ENCODE results near the gene LONRF2. TPM values are rescaled to one million over a fixed set of nuclear protein-coding genes. Genes with fewer than 3 reads are reported as not detected.

LONRF2 gene
- total RNA-seq, 1 experiment from 2014 or later: 2.7 TPM

- H3K14ac ChIP-seq (ENCODE audit: insufficient read depth, low read length): no peak overlapping the region
- WGBS (ENCODE audit: extremely low coverage, insufficient read length, low lambda C conversion rate): no CpG with 5 or more reads among the region's 11 CpGs
- no peaks in the 10 kb centered on the region for H3K9me3 Mint-ChIP-seq
- no peak overlapping the region for H3K27ac ChIP-seq (ENCODE audit: insufficient read length, low read depth, low read length)
- no peak overlapping the region for H3K9ac ChIP-seq (ENCODE audit: extremely low read depth, insufficient read length, low read length)
- no peak overlapping the region for H2BK15ac ChIP-seq (ENCODE audit: low read depth, low read length)
- H4K20me1 ChIP-seq (ENCODE audit: control insufficient read depth, insufficient read depth, insufficient read length): no peaks in the 10 kb centered on the region
- no peaks in the 10 kb centered on the region for H3K9me3 ChIP-seq (ENCODE audit: control insufficient read depth, low read depth, low read length)
- H3K27me3 Mint-ChIP-seq (ENCODE audit: low read depth): no peaks in the 10 kb centered on the region
- TF ChIP-seq, protein P1, sequence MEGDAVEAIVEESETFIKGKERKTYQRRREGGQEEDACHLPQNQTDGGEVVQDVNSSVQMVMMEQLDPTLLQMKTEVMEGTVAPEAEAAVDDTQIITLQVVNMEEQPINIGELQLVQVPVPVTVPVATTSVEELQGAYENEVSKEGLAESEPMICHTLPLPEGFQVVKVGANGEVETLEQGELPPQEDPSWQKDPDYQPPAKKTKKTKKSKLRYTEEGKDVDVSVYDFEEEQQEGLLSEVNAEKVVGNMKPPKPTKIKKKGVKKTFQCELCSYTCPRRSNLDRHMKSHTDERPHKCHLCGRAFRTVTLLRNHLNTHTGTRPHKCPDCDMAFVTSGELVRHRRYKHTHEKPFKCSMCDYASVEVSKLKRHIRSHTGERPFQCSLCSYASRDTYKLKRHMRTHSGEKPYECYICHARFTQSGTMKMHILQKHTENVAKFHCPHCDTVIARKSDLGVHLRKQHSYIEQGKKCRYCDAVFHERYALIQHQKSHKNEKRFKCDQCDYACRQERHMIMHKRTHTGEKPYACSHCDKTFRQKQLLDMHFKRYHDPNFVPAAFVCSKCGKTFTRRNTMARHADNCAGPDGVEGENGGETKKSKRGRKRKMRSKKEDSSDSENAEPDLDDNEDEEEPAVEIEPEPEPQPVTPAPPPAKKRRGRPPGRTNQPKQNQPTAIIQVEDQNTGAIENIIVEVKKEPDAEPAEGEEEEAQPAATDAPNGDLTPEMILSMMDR (conservative IDR thresholded peaks at IDR 0.05): no peak
- no peak overlapping the region for H2AFZ ChIP-seq (ENCODE audit: low read length)
- no peak overlapping the region for H3K4me2 ChIP-seq (ENCODE audit: insufficient read depth, insufficient read length, low read length)
- no peak overlapping the region for H2BK20ac ChIP-seq (ENCODE audit: low read depth, low read length, poor library complexity, severe bottlenecking)
- no peak overlapping the region for H4K8ac ChIP-seq (replicated peaks; ENCODE audit: insufficient read length, low read depth, low read length)
- no peak overlapping the region for H2AK5ac ChIP-seq (ENCODE audit: insufficient read length, low read length)
- H3T11ph ChIP-seq (ENCODE audit: low read length): no peak overlapping the region
- H3K36me3 Mint-ChIP-seq (ENCODE audit: insufficient read depth in 1 of 3, low read depth in 3 of 3): no peaks in the 10 kb centered on the region
- DNase-seq: peak; percentile 25
- H3K4me1 Mint-ChIP-seq: peaks cover 24 to 27% of the 10 kb centered on the region in 2 experiments
- H3K4me1 ChIP-seq (ENCODE audit: insufficient read depth, low read length): peaks cover 4% of the 10 kb centered on the region; the same call in 1 of the 2 replicates
- H3K56ac ChIP-seq (ENCODE audit: insufficient read length, low read depth, low read length): no peak overlapping the region
- H4K91ac ChIP-seq (ENCODE audit: insufficient read length, low read depth, low read length): no peak overlapping the region
- H3K18ac ChIP-seq (ENCODE audit: insufficient read length, low read depth, low read length): no peak overlapping the region
- H3K79me2 ChIP-seq (ENCODE audit: insufficient read depth, low read length): no peaks in the 10 kb centered on the region
- H3K23me2 ChIP-seq (ENCODE audit: insufficient read length, low read depth, low read length, poor library complexity, severe bottlenecking): peaks cover 3% of the 10 kb centered on the region
- no peak overlapping the region for H4K5ac ChIP-seq (ENCODE audit: insufficient read length, low read depth, low read length)
- H3K4me3 Mint-ChIP-seq: no peak overlapping the region
- no peak overlapping the region for H2BK12ac ChIP-seq (ENCODE audit: insufficient read length, low read depth, low read length)
- no peak overlapping the region for H3K4ac ChIP-seq (ENCODE audit: low read depth, low read length)
- H3K27me3 ChIP-seq (ENCODE audit: insufficient read depth, low read length): no peaks in the 10 kb centered on the region
- no peaks in the 10 kb centered on the region for H3K79me1 ChIP-seq (ENCODE audit: insufficient read depth, low read depth, low read length, poor library complexity, severe bottlenecking)
- H3K27ac Mint-ChIP-seq: peak overlapping the region in 1 of 3 experiments; percentile 85; a peak in 2 of 7 replicates
- H2BK120ac ChIP-seq (ENCODE audit: low read depth, low read length, poor library complexity, severe bottlenecking): no peak overlapping the region
- no peak overlapping the region for H2BK5ac ChIP-seq (ENCODE audit: insufficient read length, low read length)
- no peak overlapping the region for H3K23ac ChIP-seq (ENCODE audit: insufficient read length, low read depth, low read length)
Measured at GRCh38 chr2:100278986-100279385, 43.3 kb downstream of the LONRF2 start.

All from H9 (cell line).